ENCODE data around the gene TMLHE.

GRCh38 chrX:155535866-155536265 lies 76.9 kb downstream of the TMLHE start:
- TF ChIP-seq CTCF (conservative IDR thresholded peaks at IDR 0.05; ENCODE audit: low read length) (no peak), EZH2phosphoT487 (IDR thresholded peaks at IDR 0.05; ENCODE audit: borderline replicate concordance) (no peak)
